Neutrophil (primary cell): Measurements from ENCODE around the gene NTSR1.

Experiments
- H3K27ac ChIP-seq: fragments of 200-600 bp; sonication (generic); 2 replicates; pipeline ENCODE4 v1.5.1; 2016; ENCODE audit warnings: mild to moderate bottlenecking, moderate library complexity
- H3K27me3 ChIP-seq: fragments of 200-600 bp; sonication (generic); 2 replicates; pipeline ENCODE4 v1.6.0; 2016; ENCODE audit warnings: mild to moderate bottlenecking
- H3K36me3 ChIP-seq: fragments of 200-600 bp; sonication (generic); 2 replicates; pipeline ENCODE4 v1.5.1; 2017
- H3K4me1 ChIP-seq, 2 experiments: fragments of 200-600 bp in 1 of 2; sonication (generic) in 1 of 2; 1 replicate in 1 of 2; 2 replicates in 1 of 2; pipeline versions ENCODE4 v1.5.1 to v1.6.1; 2013 to 2016; ENCODE audit warnings: low read depth in 1 of 2, low read length in 1 of 2, mild to moderate bottlenecking in 1 of 2, moderate library complexity in 1 of 2; ENCODE audit not compliant: control insufficient read depth in 1 of 2, insufficient read depth in 1 of 2
- H3K4me3 ChIP-seq, 2 experiments: fragments of 200-600 bp in 1 of 2; sonication (generic) in 1 of 2; 1 replicate in 1 of 2; 2 replicates in 1 of 2; pipeline ENCODE4 v1.5.1; 2013 to 2016; ENCODE audit warnings: low read depth in 1 of 2, low read length in 1 of 2, mild to moderate bottlenecking in 1 of 2, moderate library complexity in 1 of 2
- H3K9me3 ChIP-seq: fragments of 200-600 bp; sonication (generic); 2 replicates; pipeline ENCODE4 v1.5.1; 2016
- TF ChIP-seq, protein P1 (sequence below): fragments of 200-600 bp; sonication (generic); IDR thresholded peaks from 2 replicates; pipeline ENCODE4 v1.5.1; 2016; ENCODE audit warnings: antibody characterized with exemption

The NTSR1 gene

DNA sequence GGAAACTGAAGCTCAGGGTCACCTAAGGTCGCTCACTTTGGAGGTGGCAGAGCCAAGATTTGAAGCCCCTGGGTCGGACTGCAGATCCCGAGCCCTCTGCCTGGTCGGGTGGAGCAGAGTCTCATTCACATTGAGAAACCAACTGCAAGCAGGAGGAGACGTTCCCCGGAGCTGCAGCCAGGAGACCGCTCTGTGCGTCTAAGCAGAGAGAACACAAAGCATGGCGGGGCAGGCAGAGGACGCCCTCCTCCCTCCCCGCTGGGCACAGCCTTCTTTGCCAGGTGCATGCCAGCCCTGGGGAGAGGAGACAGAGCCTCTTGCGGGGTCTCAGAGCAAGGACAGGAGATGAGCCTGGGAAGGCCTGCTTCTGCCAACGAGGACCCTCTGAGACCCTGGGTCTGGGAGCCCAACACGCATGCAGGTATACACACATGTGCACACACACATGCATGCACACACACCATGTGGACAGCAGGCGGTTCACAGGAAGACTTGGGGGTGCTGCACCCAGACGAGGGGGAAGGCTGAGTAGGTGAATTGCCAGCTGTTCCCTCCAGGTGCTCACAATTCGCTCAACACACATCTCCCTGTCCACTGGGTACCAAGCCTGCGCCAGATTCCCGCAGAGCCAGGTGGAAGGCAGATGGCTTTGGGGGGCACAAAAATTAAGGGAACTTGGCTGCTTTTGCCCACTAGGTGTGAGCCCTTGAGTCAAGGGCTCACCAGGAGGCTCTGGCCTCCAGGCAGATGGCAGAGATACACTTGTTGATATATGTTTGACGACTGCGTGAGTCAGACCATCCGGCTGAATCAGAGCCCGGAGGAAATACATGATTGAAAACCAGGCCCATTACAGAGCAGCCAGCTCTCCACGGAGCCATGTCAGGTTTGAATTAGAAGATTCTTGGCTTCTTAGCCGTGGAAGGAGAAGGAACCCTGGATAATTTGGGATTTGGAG lies 5.5 kb upstream of the NTSR1 start:
- Histone ChIP-seq H3K9me3 (no peaks in the 10 kb centered on the region), H3K27ac (no peak overlapping the region), H3K4me3 (no peak overlapping the region), H3K4me1 (peaks cover 2 to 5% of the 10 kb centered on the region in 2 experiments), H3K27me3 (peaks cover 20% of the 10 kb centered on the region), H3K36me3 (no peaks in the 10 kb centered on the region)
- TF ChIP-seq, protein P1, sequence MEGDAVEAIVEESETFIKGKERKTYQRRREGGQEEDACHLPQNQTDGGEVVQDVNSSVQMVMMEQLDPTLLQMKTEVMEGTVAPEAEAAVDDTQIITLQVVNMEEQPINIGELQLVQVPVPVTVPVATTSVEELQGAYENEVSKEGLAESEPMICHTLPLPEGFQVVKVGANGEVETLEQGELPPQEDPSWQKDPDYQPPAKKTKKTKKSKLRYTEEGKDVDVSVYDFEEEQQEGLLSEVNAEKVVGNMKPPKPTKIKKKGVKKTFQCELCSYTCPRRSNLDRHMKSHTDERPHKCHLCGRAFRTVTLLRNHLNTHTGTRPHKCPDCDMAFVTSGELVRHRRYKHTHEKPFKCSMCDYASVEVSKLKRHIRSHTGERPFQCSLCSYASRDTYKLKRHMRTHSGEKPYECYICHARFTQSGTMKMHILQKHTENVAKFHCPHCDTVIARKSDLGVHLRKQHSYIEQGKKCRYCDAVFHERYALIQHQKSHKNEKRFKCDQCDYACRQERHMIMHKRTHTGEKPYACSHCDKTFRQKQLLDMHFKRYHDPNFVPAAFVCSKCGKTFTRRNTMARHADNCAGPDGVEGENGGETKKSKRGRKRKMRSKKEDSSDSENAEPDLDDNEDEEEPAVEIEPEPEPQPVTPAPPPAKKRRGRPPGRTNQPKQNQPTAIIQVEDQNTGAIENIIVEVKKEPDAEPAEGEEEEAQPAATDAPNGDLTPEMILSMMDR, result no peak

DNA sequence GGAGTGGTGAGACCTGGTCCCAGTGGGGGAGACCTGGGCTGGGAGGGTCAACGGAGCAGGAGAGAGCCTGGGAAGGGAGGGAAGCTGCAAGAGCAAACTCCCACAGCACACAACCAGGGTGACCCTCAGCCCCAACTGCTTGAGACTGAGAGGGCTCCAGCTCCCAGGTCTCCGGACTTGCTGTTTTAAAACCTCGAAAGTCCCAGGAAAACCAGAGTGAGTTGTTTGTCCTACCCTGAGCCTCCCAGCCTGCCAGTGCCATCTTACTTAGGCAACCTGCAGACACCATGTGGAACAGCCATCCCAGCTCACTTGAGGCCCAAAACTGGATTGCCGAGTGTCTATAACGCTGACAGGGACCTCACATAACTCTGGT lies 4.8 kb upstream of the NTSR1 start:
- no peaks in the 10 kb centered on the region for H3K9me3 ChIP-seq
- TF ChIP-seq, protein P1, result no peak
- no peak overlapping the region for H3K4me3 ChIP-seq
- no peak overlapping the region for H3K27ac ChIP-seq
- H3K4me1 ChIP-seq, result peaks cover 3 to 10% of the 10 kb centered on the region in 2 experiments
- no peaks in the 10 kb centered on the region for H3K36me3 ChIP-seq
- H3K27me3 ChIP-seq, result peaks cover 26% of the 10 kb centered on the region

DNA sequence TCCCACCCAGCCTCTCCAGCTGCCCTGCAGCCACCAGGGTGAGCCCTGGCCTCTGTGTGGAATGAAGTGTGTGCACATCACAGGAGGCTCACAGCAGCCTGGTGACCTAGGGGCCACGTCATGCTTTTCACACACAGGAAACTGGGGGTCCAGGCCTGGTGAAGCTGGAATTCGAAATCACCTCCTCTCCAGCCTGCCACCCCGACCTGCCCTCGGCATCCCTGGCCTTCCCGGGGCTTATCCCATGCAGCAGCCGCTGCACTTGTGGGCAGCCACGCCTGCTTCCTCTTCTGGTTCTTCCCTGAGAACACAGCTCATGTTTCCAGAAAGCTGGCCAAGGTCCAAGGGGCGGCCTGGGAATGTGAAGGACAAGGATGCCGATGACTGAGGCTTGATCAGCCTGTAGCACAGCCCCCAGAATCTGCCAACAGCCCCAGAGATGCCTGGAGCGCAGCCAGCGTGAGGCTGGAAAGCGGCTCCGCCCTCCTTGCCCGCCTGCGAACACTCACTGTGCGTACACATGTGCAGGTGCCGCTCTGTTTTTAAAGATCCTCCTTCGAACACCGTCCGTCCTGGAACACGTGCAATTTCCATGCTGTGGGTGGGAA lies 4.2 kb upstream of the NTSR1 start:
- Histone ChIP-seq H3K4me3 (no peak overlapping the region), H3K9me3 (no peaks in the 10 kb centered on the region), H3K36me3 (no peaks in the 10 kb centered on the region), H3K4me1 (peaks cover 7 to 15% of the 10 kb centered on the region in 2 experiments), H3K27me3 (peaks cover 33% of the 10 kb centered on the region), H3K27ac (no peak overlapping the region)
- TF ChIP-seq, protein P1, result no peak

DNA sequence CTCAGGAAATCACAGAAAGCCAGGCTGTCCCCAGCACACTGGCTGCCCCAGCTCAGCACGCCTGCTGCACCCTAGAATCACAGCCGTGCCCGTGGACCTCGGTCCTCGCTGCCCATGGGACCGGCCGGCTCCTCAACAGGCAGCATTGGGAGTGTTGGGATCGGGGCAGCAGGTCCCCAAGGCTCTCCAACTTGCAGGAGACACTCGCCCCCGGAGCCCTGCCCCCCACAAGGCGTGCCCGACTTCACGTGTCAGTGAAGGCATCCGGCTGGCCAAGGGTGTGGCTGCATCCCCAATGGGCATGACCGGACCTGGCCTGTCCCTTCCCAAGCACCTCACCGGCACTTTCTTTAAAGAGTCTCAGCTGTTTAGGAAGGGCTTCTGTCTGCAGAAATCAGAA lies 3.0 kb upstream of the NTSR1 start:
- H3K36me3 ChIP-seq, result no peaks in the 10 kb centered on the region
- no peak overlapping the region for H3K4me3 ChIP-seq
- H3K4me1 ChIP-seq, result peaks cover 7 to 15% of the 10 kb centered on the region in 2 experiments
- TF ChIP-seq, protein P1, result no peak
- H3K9me3 ChIP-seq, result no peaks in the 10 kb centered on the region
- H3K27me3 ChIP-seq, result peaks cover 44% of the 10 kb centered on the region
- H3K27ac ChIP-seq, result no peak overlapping the region

DNA sequence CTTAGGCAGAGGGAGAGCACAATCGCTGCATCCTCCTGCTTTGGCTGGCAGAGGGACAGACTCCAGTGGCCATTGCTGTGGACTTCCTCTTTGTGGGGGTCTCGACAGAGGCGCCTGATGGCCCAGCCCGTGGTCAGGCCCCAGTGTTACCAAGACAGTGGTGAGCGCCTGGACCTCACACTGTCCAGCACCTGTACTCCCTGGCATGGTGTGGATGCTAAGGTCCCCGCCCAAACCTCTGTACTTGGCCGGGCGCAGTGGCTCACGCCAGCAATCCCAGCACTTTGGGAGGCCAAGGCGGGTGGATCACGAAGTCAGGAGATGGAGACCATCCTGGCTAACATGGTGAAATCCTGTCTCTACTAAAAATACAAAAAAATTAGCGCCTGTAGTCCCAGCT lies 2.3 kb upstream of the NTSR1 start:
- H3K9me3 ChIP-seq, result no peaks in the 10 kb centered on the region
- peaks cover 52% of the 10 kb centered on the region for H3K27me3 ChIP-seq
- TF ChIP-seq, protein P1, result no peak
- H3K36me3 ChIP-seq, result no peaks in the 10 kb centered on the region
- peaks cover 7 to 15% of the 10 kb centered on the region in 2 experiments for H3K4me1 ChIP-seq
- H3K27ac ChIP-seq, result no peak overlapping the region
- no peak overlapping the region for H3K4me3 ChIP-seq
